Thoracic aorta (tissue), 2 donors: ENCODE measurements around the gene USP46. TPM values are rescaled to one million over a fixed set of nuclear protein-coding genes. Genes with fewer than 3 reads are reported as not detected.
A peak's percentile ranks its signal among the peaks of the same experiment; 100 is the strongest.

ENCODE experiments used
- ATAC-seq: fragments of 150-250 bp; one replicate; pipeline ENCODE4 v1.8.0; 2017; ENCODE audit warnings: low read depth; ENCODE audit not compliant: insufficient number of reproducible peaks, low FRiP score
- DNase-seq: peaks from one replicate; pipeline ENCODE4 v3.0.0-alpha.2; 2020; ENCODE audit warnings: low spot score
- H3K27ac ChIP-seq, 2 donors: fragments of 200-600 bp; sonication (generic); 1 replicate in 1 of 2; 2 replicates in 1 of 2; pipeline ENCODE4 v1.5.1; 2016; ENCODE audit warnings: mild to moderate bottlenecking in 2 of 2, moderate library complexity in 2 of 2
- H3K27me3 ChIP-seq: fragments of 200-600 bp; sonication (generic); replicated peaks from 2 replicates; pipeline ENCODE4 v1.6.0; 2016; ENCODE audit warnings: mild to moderate bottlenecking; ENCODE audit not compliant: insufficient read depth
- H3K36me3 ChIP-seq: fragments of 200-600 bp; sonication (generic); one replicate; pipeline ENCODE4 v1.5.1; 2016
- H3K4me1 ChIP-seq, 2 donors: fragments of 200-600 bp; sonication (generic); 1 replicate in 1 of 2; 2 replicates in 1 of 2; pipeline versions ENCODE4 v1.5.1 to v1.6.0; 2016; ENCODE audit warnings: low read depth in 2 of 2, mild to moderate bottlenecking in 1 of 2; ENCODE audit not compliant: control insufficient read depth in 1 of 2
- H3K4me3 ChIP-seq: fragments of 200-600 bp; sonication (generic); 2 replicates; pipeline ENCODE4 v1.5.1; 2016; ENCODE audit warnings: mild to moderate bottlenecking
- H3K9me3 ChIP-seq: fragments of 200-600 bp; sonication (generic); 2 replicates; pipeline ENCODE4 v1.5.1; 2016
- CTCF ChIP-seq: fragments of 200-600 bp; sonication (generic); IDR thresholded peaks from one replicate; pipeline ENCODE4 v1.5.1; 2019; ENCODE audit warnings: antibody characterized with exemption
- total RNA-seq, 2 donors: library from RNA; depleted of rRNA; stranded (reverse); fragments of >200 nt; gene quantifications; one replicate each; pipeline versions ENCODE4 v1.1.0 to v1.2.3, GENCODE V29; 2016

USP46 gene
- total RNA-seq, 2 donors from 2014 or later: 12.2 to 15.5 TPM

- ATAC-seq: no peak
- H3K27ac ChIP-seq: no peak overlapping the region
- H3K27me3 ChIP-seq: no peaks in the 10 kb centered on the region
Measured at GRCh38 chr4:52665592-52665991, 6.5 kb upstream of the USP46 start.

DNA sequence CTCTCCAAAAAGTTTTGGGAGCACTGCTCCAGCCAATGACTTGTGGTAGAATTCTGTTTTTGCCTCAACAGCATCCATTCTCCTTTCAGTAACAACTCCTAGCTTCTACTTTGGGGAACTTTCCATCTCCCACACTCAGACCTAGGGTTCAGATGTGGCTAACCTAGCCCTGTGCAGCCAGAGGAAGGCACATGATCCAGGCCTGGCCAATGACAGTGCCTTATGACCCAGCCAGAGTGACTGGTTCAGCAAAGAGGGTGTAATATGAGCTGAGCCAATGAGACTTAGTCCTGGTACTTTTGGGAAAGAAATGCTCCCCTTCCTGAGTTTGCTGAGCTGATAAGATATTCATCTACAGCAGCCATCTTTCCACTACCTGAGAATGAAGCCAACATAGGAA is 5.4 kb upstream of the USP46 start:
- H3K27me3 ChIP-seq: no peaks in the 10 kb centered on the region
- H3K36me3 ChIP-seq: peaks cover 4% of the 10 kb centered on the region
- no peak overlapping the region for H3K27ac ChIP-seq
- H3K4me1 ChIP-seq: peaks cover 8% of the 10 kb centered on the region in 2 donors
- ATAC-seq (no peak), DNase-seq (no peak)
- no peak for TF ChIP-seq CTCF
- no peak overlapping the region for H3K4me3 ChIP-seq
- H3K9me3 ChIP-seq: no peaks in the 10 kb centered on the region

More at GRCh38 chr4:52665592-52665991, 6.5 kb upstream of the USP46 start:
- no peak overlapping the region for H3K4me3 ChIP-seq
- peaks cover 2 to 3% of the 10 kb centered on the region in 2 donors for H3K4me1 ChIP-seq
- H3K9me3 ChIP-seq: no peaks in the 10 kb centered on the region
- no peak for DNase-seq
- no peak for TF ChIP-seq CTCF
- H3K36me3 ChIP-seq: peaks cover 4% of the 10 kb centered on the region

GRCh38 chr4:52661966-52662690 is 3.0 kb upstream of the USP46 start:
- no peaks in the 10 kb centered on the region for H3K27me3 ChIP-seq
- TF ChIP-seq CTCF: no peak
- H3K27ac ChIP-seq: no peak overlapping the region
- no peak for DNase-seq
- peaks cover 4% of the 10 kb centered on the region for H3K36me3 ChIP-seq
- no peak for ATAC-seq
- no peak overlapping the region for H3K4me3 ChIP-seq
- H3K9me3 ChIP-seq: no peaks in the 10 kb centered on the region
- H3K4me1 ChIP-seq: peaks cover 12 to 20% of the 10 kb centered on the region in 2 donors

DNA sequence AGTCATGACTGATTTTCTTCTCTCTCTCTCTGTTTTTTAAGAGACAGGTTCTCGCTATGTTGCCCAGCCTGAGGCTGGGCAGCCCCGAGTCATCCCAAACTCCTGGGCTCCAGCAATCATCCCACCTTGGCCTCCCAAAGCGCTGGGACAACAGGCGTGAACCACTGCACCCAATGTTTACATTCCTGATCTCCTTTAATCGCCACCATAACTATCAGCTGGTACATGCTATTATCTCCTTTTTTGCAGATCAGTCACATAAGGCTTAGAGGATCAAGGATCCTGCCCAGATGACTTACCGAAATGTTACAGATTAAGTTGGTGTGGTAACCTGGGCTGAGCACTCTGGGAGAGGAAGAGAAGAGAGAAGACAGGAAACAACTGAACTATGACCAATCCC is 1.5 kb upstream of the USP46 start:
- peaks cover 14 to 35% of the 10 kb centered on the region in 2 donors for H3K4me1 ChIP-seq
- H3K9me3 ChIP-seq: no peaks in the 10 kb centered on the region
- H3K4me3 ChIP-seq: peak overlapping the region; percentile 99
- H3K27me3 ChIP-seq: no peaks in the 10 kb centered on the region
- ATAC-seq (no peak), DNase-seq (no peak)
- H3K27ac ChIP-seq: peak overlapping the region in 1 of 2 donors; percentile 100
- no peak for TF ChIP-seq CTCF
- H3K36me3 ChIP-seq: peaks cover 4% of the 10 kb centered on the region

GRCh38 chr4:52659722-52660261 is 691 bp upstream of the USP46 start:
- Histone ChIP-seq H3K9me3 (no peaks in the 10 kb centered on the region), H3K4me3 (peak overlapping the region; percentile 99), H3K4me1 (peaks cover 17 to 44% of the 10 kb centered on the region in 2 donors), H3K27ac (peak overlapping the region; percentile 99 to 100), H3K36me3 (peaks cover 4% of the 10 kb centered on the region), H3K27me3 (no peaks in the 10 kb centered on the region)
- TF ChIP-seq CTCF: no peak
- DNase-seq (peak; percentile 10), ATAC-seq (peak; percentile 61)
